ENCODE data around the gene CIC. TPM values are rescaled to one million over a fixed set of nuclear protein-coding genes. Genes with fewer than 3 reads are reported as not detected.

CIC gene
- total RNA-seq, 2 donors from 2014 or later: 40.5 to 61.0 TPM

DNA sequence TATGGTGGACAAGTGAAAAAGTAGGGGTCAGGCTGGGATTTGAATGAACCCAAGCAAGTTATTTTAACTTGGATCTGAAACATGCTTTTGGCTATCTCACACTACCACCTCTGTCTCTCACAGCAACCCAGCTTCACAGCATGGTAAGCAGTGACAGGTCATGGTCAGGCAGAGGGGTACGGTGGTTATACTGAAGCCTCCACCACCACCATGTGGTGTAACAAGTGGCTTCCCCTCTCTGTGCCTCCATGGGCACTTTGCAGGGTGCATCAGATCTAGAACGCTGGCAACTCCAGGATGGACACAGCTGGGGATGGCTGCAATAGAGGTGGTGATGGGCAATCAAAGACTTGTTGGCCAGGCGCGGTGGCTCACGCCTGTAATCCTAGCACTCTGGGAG lies 43.3 kb downstream of the CIC start:
- Histone ChIP-seq H3K4me1 (peaks cover 15% of the 10 kb centered on the region), H3K36me3 (replicated peaks in 1 of 2; ENCODE audit: insufficient read depth in 1 of 2, low read depth in 2 of 2) (no peaks in the 10 kb centered on the region), H3K27ac (no peak overlapping the region), H3K4me3 (no peak overlapping the region), H3K27me3 (no peaks in the 10 kb centered on the region), H3K9me3 (no peaks in the 10 kb centered on the region)
- intact Hi-C loops (cut with DNase I): no loop called here
- no peak for DNase-seq
- no peak for TF ChIP-seq POLR2A (IDR thresholded peaks at IDR 0.05)
- TF ChIP-seq, protein P1, sequence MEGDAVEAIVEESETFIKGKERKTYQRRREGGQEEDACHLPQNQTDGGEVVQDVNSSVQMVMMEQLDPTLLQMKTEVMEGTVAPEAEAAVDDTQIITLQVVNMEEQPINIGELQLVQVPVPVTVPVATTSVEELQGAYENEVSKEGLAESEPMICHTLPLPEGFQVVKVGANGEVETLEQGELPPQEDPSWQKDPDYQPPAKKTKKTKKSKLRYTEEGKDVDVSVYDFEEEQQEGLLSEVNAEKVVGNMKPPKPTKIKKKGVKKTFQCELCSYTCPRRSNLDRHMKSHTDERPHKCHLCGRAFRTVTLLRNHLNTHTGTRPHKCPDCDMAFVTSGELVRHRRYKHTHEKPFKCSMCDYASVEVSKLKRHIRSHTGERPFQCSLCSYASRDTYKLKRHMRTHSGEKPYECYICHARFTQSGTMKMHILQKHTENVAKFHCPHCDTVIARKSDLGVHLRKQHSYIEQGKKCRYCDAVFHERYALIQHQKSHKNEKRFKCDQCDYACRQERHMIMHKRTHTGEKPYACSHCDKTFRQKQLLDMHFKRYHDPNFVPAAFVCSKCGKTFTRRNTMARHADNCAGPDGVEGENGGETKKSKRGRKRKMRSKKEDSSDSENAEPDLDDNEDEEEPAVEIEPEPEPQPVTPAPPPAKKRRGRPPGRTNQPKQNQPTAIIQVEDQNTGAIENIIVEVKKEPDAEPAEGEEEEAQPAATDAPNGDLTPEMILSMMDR (IDR thresholded peaks at IDR 0.05): no peak
- no peak for ATAC-seq
- 71 to 92% methylated on average over 3 to 5 of the region's 5 CpGs for WGBS, 2 donors

DNA sequence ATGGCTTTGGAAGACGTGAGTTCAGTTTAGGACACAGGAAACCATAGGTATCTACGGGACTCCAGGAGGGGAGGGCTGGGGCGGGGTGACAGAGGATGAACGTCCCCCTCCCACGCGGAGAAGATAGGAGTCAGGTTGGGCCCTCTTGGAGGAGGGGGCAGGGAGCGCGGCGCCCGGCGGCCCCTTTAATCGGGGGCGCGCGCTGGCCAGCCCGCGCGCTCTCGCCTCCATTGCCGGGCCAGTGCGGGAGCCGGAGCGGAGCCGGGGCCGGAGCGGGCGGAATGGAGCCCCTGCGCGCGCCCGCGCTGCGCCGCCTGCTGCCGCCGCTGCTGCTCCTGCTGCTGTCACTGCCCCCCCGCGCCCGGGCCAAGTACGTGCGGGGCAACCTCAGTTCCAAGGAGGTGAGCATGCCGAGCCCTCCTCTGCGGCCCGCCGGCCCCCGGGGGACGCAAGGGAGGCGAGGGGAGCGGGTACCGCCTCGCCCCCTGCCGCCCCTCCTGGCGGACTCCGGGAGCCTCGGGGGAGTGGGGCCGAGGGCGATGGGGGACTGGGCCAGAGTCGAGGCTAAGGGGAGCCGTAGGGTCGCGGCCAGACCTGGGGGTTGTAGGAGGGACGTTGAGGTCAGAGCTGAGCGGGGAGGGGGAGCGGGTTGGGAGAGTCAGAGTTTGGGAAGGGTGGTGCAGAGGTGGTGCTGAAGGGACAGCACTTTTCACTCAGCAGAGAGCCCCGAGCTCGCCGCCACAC lies 44.2 kb downstream of the CIC start, which contains the start of gene TMEM145:
TSS of gene TMEM145 (plus strand) at position 214 of the 744 bp plus-strand sequence. CDS start at position 282, 68 bp downstream.
- ATAC-seq: peak; percentile 87
- H3K4me3 ChIP-seq: peak within 1 kb of the TSS in 1 of 2 donors; percentile 46
- no peaks in the 10 kb centered on the region for H3K27me3 ChIP-seq
- 0 to 2% methylated on average over 14 to 58 of the region's 67 CpGs for WGBS, 2 donors
- H3K27ac ChIP-seq: no peak within 1 kb of the TSS
- peak; percentile 57 to 77 (median 62) for DNase-seq
- H3K36me3 ChIP-seq (replicated peaks in 1 of 2; ENCODE audit: insufficient read depth in 1 of 2, low read depth in 2 of 2): no peaks in the 10 kb centered on the region
- TF ChIP-seq, protein P1 (IDR thresholded peaks at IDR 0.05): peak in 4 of 7 experiments; percentile 16 to 41 (median 31)
- TF ChIP-seq POLR2A (IDR thresholded peaks at IDR 0.05): no peak
- intact Hi-C loops (cut with DNase I): no loop called here
- H3K4me1 ChIP-seq: peaks cover 15% of the 10 kb centered on the region
- H3K9me3 ChIP-seq: no peaks in the 10 kb centered on the region

DNA sequence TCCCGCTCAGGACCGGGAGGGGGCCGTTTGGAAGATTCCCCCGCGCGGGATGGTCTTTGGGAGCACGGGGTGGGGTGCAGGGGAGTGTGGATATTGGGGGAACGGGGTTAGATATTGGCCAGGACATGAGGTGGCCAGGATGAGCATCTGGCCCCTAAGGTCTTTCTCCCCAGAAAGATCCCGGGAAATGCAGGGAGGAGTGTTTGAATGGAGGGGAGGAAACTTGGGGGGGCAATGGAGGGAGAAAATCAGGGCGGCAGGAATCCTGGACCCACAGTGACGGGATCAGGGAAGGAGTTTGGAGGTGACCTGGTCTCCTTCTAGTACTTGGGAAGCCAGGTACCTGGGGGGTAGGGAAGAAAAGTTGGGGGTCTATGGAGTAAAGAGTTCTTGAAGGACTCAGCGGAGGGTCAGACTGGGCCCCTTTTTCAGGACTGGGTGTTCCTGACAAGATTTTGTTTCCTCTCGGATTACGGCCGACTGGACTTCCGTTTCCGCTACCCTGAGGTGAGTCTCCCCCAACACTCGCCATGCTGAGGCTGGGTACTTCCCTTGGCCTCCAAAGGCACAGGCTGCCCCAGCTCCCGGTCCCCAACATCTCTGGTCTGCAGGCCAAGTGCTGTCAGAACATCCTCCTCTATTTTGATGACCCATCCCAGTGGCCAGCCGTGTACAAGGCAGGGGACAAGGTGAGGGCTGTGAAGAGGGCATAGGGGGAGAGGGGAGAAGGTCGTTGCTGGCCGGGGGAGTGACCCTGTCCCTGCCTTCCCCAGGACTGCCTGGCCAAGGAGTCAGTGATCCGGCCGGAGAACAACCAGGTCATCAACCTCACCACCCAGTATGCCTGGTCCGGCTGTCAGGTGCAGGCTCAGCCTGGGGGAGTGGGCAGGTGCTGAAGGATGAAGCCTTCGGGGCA lies 45.0 kb downstream of the CIC start:
- Histone ChIP-seq H3K36me3 (replicated peaks in 1 of 2; ENCODE audit: insufficient read depth in 1 of 2, low read depth in 2 of 2) (no peaks in the 10 kb centered on the region), H3K4me1 (peaks cover 15% of the 10 kb centered on the region), H3K27me3 (no peaks in the 10 kb centered on the region), H3K27ac (no peak overlapping the region), H3K4me3 (no peak overlapping the region), H3K9me3 (no peaks in the 10 kb centered on the region)
- WGBS, 2 donors: 36 to 38% methylated on average over 23 to 26 of the region's 26 CpGs
- ATAC-seq (no peak), DNase-seq (no peak)
- intact Hi-C loops (cut with DNase I): no loop called here
- no peak for TF ChIP-seq POLR2A (IDR thresholded peaks at IDR 0.05)
- TF ChIP-seq, protein P1 (IDR thresholded peaks at IDR 0.05): no peak

DNA sequence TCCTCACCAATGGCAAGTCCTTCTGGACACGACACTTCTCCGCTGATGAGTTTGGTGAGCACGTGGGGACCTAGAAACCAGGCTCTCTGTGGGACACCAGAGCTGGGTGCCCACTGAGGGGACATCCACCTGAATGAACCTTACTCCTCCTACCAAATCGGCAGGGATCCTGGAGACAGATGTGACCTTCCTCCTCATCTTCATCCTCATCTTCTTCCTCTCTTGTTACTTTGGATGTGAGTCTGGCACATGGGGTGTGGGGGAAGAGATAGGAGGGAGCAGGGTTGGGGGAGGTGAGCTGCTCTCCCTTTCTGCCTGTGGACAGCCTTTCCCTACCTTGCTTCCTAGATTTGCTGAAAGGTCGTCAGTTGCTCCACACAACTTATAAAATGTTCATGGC lies 46.0 kb downstream of the CIC start:
- ATAC-seq (no peak), DNase-seq (no peak)
- Histone ChIP-seq H3K4me1 (peaks cover 15% of the 10 kb centered on the region), H3K27me3 (no peaks in the 10 kb centered on the region), H3K4me3 (no peak overlapping the region), H3K36me3 (replicated peaks in 1 of 2; ENCODE audit: insufficient read depth in 1 of 2, low read depth in 2 of 2) (no peaks in the 10 kb centered on the region), H3K27ac (no peak overlapping the region), H3K9me3 (no peaks in the 10 kb centered on the region)
- WGBS, 2 donors: 72 to 77% methylated on average over 4 to 5 of the region's 5 CpGs
- TF ChIP-seq, protein P1 (IDR thresholded peaks at IDR 0.05): no peak
- no peak for TF ChIP-seq POLR2A (IDR thresholded peaks at IDR 0.05)
- intact Hi-C loops (cut with DNase I): no loop called here

All from body of pancreas (tissue), 4 donors.